AG09309 (cell line): Measurements from ENCODE around the gene DDX24.

Experiments
- DNase-seq: peaks from one replicate; pipeline ENCODE4 v3.0.0-alpha.2; 2010; ENCODE audit warnings: low read depth
- H3K4me3 ChIP-seq: 2 replicates; pipeline ENCODE4 v1.5.1; 2011; ENCODE audit warnings: mild to moderate bottlenecking, low read depth, low read length, moderate library complexity; ENCODE audit not compliant: control insufficient read depth
- TF ChIP-seq, protein P1 (sequence below): IDR thresholded peaks from 2 replicates; pipeline ENCODE4 v1.5.1; 2011; ENCODE audit warnings: mild to moderate bottlenecking, low read depth, low read length, inconsistent platforms; ENCODE audit not compliant: insufficient read depth, control insufficient read depth; ENCODE audit errors: missing control alignments

Gene DDX24

DNA sequence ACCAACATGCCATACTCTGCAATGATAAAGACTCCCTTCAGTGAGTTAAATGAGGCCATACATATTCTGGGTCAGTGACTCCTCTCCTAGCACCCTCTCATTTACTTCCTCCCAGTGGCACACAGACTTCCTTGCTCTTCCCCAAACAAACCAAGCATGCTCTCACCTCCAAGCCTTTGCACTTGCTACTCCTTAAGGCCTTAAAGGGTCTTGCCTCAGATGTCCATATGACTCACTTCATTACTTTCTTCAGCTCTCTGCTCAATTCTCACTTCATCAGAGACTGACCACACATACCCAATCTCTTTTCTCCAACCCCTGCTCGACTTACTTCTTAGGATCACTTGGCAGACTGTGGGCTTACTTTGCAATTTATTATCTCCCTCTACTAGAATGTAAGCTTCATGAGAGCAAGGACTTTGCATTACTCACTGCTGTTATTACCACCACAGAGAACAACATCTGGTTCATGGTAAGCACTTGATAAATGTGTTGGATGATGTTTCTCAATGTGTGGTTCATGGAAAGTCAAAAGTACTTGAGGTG, 22.8 kb downstream of the DDX24 start:
- TF ChIP-seq, protein P1, sequence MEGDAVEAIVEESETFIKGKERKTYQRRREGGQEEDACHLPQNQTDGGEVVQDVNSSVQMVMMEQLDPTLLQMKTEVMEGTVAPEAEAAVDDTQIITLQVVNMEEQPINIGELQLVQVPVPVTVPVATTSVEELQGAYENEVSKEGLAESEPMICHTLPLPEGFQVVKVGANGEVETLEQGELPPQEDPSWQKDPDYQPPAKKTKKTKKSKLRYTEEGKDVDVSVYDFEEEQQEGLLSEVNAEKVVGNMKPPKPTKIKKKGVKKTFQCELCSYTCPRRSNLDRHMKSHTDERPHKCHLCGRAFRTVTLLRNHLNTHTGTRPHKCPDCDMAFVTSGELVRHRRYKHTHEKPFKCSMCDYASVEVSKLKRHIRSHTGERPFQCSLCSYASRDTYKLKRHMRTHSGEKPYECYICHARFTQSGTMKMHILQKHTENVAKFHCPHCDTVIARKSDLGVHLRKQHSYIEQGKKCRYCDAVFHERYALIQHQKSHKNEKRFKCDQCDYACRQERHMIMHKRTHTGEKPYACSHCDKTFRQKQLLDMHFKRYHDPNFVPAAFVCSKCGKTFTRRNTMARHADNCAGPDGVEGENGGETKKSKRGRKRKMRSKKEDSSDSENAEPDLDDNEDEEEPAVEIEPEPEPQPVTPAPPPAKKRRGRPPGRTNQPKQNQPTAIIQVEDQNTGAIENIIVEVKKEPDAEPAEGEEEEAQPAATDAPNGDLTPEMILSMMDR: no peak
- no peak overlapping the region for H3K4me3 ChIP-seq
- no peak for DNase-seq

DNA sequence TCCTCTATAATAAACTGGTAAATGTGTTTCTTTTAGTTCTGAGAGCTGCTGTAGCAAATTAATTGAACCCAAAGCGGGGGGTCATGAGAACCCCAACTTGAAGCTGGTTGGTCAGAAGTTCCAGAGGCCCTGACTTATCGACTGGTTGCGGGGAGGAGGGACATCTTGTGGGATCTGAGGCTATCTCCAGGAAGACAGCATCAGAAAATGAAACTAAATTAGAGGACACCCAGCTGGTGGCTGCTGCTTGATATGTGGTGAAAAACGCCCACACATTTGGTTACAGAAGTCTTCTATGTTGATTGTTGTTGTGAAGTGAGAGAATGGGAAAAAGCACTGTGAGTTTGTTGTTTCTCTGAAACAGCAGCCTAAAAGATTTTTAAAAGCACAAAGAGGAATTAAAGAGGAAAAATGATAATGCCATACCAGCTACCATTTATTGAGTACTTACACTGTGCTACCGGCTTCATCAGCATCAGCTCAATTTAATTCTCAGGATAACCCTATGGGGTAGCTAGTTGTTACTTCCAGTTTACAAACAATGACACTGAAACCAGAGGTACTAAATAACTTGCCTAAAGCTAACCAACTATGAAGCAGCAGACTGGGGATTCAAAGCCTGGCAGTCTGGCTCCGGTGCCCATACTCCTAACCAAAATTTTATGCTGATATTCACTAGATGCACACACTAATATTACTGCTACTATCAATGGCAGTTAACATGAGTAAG, 24.3 kb downstream of the DDX24 start:
- no peak for DNase-seq
- H3K4me3 ChIP-seq: no peak overlapping the region
- TF ChIP-seq, protein P1: no peak

DNA sequence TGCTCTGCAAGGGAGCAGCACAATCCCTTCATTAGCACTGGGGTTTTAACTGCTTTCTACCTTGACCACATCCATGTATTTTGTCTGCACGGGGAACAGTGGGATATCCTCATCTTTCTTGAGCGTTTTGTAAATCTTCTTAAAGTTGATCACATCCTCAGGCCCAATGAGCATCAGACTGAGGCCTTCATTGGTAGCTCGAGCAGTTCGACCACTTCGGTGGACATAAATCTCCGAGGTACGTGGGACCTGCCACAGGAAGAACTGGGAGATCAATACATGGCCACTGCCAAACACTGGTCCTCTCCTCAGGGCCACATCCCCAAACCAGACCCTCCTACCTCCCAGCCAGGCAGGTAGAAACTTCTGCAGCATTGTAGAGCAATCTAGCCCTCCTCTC, 26.1 kb downstream of the DDX24 start:
- H3K4me3 ChIP-seq: no peak overlapping the region
- no peak for DNase-seq
- TF ChIP-seq, protein P1: no peak

DNA sequence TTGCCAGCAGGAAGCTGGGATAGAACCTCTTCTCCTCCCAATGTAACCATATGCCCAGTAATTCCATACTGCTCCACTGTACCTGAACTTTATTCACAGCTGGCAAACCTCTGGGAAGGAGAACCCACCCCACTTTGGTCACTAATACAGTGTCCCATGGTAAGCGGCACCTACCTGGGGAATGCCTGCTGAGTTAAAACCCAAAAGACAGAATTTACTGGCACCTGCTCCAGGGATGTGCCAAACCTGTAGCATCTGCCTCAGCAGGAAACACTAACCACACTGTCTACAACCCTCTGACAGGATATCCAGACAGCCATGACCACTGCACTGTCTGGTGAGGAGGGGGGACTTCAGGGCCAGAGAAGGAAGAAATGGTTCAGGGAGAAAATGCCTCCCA, 26.6 kb downstream of the DDX24 start:
- TF ChIP-seq, protein P1: no peak
- no peak for DNase-seq
- H3K4me3 ChIP-seq: no peak overlapping the region

DNA sequence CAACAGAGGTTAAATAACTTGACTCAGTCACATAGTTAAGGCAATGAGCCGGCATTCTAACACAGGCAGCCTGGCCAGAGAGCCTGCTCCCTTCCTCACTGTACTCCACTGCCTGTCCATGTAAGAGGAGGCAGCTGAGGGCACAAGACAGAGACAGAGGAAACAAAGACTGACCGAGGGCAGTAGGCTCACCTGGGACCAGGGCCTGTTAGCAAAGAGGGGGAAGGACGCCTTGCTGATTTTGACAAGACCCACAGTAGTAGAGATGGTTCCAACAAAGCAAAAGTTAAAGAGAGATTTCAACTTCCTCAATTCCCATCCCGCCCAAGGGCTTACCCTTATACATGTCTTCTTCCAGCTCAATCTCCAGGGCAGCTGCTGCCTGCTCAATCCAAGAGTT, 28.3 kb downstream of the DDX24 start:
- no peak overlapping the region for H3K4me3 ChIP-seq
- no peak for DNase-seq
- TF ChIP-seq, protein P1: no peak

DNA sequence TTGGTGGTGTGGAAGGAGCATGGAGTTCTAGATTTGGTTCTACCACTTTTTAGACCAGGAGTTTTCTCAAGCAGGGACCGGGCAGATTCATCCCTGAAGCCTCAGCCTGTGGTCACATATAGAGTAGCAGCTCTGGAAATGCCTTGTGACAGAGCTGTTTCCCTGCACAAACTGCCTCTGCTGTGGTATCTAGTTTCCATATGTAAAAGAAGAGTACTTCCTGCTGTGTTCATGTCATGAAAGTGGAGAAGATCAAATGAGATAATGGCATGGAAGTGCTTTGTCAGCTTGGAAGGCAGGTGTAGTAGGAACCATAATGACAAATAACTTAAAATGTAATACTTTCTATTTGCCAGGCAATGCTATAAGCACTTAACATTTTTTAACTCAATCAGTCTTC, 28.8 kb downstream of the DDX24 start:
- no peak for DNase-seq
- TF ChIP-seq, protein P1: no peak
- no peak overlapping the region for H3K4me3 ChIP-seq

DNA sequence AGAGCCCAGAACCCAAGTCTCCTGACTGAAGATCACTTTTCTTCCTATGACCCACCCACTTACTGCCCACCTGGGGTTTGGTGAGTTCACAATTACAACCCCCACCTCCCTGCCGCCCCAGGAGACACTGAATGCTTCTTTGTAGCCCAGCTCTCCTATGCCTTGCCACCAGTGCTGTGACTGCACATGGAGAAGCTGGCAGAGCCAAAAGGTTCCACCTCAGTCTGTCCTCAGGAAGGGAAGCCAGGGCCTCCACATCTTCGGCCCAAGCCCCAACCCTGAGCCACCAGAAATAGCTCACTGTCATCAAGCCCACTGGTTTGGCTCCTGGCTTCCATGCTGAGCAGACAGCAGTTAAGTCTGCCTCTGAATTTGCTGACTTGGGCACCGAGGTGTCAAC, 29.2 kb downstream of the DDX24 start:
- DNase-seq: no peak
- H3K4me3 ChIP-seq: no peak overlapping the region
- TF ChIP-seq, protein P1: no peak
